ENCODE data around the gene RAP1B. TPM values are rescaled to one million over a fixed set of nuclear protein-coding genes. Genes with fewer than 3 reads are reported as not detected.

The RAP1B gene
- 87.6 TPM for total RNA-seq

- peak; percentile 97 for ATAC-seq
Measured at GRCh38 chr12:68610370-68611093, at the start of gene RAP1B. RAP1B (plus strand) TSS chr12:68610899; CDS start chr12:68648725, 37,826 bp downstream.

DNA sequence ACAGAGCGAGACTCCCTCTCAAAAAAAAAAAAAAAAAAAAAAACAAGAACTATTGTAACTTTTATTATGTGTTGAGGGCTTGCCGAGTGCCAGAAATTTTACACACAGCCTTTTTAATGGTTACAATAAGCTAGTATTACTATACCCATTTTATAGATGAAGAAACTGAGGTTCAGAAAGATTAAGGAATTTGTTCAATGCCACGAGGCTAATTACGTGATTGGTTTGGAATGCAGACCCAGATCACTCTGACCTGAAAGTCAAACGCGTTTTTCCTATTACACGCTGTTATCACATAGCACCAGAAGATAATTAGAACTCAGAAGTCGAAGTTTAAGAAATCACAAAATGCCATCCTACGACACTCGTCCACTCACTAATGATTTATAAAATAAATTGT is 48.9 kb upstream of the RAP1B start:
- ATAC-seq = no peak

DNA sequence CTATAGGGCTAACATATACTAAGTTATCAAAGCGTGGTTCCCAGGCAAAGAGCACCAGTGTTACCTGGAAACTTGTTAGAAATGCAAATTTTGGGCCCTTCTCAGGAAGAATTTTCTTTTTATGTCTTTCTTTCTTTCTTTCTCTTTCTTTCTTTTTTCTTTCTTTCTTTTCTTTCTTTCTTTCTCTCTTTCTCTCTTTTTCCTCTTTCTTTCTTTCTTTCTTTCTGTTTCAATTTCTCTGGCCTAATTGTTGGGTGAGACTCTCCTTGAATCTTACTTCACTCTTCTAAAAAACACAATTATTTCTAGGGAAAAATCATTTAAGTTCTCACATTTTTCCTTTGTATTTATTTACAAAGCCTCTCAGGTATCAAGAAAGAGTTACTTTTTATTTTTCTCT is 46.5 kb upstream of the RAP1B start:
- ATAC-seq = no peak

DNA sequence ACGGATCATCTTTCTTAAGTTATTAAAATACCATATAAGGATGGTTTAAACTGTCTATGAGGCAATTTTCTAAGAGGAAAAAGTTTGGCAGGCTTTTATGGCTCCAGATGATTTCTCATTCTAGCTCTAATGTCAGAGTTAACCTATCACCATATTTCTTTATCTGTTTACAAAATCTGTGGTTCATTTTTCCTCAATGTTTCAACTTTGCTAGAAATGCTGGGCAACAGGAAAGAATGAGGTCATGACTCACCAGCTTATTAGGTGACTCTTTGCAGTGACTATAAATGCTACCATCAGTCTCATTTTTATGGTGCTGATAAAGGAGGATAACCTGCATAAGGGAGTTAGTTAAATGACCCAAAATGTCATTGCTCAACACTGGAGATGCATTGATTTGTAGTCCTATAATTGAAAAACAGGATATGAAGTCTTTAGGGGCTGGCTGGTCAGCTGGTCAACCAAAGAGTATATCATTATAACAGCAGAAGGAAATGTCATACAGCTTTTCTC is 45.3 kb upstream of the RAP1B start:
- ATAC-seq = no peak

DNA sequence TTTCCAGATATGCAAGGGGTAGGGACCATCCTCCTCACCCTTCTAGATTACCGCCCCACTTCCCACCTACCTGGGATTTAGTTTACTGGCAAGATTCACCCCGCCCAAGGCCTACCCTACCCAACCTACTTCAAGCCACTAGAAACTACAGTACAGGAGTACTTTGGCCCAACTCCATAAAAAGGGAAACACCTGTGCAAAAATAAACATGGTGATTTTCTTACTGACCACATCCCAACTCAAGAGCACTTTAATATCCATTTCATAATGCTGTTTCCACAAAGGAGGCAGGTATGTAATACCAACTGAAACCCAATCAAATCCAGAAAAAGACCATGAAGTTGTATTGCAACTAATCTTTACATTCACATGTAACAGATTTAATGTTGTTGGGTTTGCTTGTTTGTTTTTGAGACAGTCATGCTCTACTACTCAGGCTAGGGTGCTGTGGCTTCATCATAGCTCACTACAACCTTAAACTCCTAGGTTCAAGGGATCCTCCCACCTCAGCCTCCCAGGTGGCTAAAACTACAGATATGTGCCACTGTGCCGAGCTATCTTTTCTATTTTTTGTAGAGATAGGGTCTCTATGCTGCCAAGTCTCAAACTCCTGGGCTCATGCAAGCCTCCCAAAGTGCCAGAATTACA is 41.7 kb upstream of the RAP1B start:
- no peak for ATAC-seq

GRCh38 chr12:68572661-68573060 is 38.0 kb upstream of the RAP1B start:
- no peak for ATAC-seq

DNA sequence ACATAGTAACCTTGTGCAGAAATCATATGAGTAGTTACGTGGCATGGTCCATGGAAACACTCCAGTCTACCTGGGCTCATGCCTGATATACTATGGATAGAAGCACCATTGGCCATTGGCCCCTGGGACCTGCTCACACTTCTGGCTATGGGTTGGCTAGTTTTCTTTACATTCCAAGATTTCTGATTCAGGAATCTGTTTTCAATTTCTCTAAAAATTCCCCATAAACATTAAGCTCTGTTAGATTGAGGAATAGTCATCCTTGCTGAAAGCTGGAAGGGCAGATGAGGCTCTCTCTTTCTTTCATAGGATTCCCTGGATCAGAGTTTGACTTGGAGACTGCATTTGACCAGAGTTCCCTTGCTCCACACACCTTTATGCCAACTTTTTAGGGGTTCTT is 37.3 kb upstream of the RAP1B start:
- ATAC-seq = no peak

GRCh38 chr12:68577949-68578348 is 32.8 kb upstream of the RAP1B start:
- no peak for ATAC-seq

GRCh38 chr12:68578765-68579164 is 31.9 kb upstream of the RAP1B start:
- ATAC-seq = no peak

DNA sequence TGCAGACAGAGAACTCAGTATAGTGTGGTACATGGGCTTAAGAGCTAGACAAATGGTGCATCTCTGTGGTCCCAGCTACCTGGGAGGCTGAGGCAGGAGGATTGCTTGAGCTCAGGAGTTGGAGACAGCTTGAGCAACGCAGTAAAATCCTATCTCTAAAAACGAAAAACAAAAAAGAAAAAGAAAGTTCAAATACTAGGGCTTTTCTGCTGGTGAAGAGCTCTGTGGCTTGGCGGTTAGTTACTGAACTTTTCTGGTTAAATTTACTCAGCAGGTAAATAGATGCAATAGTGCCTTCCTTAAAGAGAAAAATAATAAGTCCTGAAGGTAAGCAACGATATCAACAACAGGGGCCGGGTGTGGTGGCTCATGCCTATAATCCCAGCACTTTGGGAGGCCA is 31.4 kb upstream of the RAP1B start:
- ATAC-seq = no peak

GRCh38 chr12:68580911-68581310 is 29.8 kb upstream of the RAP1B start:
- ATAC-seq = no peak

GRCh38 chr12:68581926-68582325 is 28.8 kb upstream of the RAP1B start:
- no peak for ATAC-seq

DNA sequence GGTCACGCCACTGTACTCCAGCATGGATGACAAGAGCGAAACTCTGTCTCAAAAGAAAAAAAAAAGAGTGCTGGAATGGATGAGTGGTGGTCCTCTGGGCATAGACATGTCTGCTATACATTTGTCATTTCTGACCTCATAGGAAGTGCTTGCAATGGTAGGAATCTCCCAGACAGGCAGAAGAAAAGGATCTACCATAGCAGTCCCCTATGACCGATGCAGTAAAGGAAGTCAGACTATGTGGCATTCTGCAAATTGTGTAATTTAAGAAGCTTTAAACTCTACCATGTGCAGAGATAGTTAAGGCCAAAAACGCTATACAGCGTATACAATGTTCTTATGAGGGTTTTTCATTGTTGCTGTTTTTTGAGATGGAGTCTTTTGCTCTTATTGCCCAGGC is 24.7 kb upstream of the RAP1B start:
- ATAC-seq = no peak

GRCh38 chr12:68587448-68587873 is 23.2 kb upstream of the RAP1B start:
- no peak for ATAC-seq

DNA sequence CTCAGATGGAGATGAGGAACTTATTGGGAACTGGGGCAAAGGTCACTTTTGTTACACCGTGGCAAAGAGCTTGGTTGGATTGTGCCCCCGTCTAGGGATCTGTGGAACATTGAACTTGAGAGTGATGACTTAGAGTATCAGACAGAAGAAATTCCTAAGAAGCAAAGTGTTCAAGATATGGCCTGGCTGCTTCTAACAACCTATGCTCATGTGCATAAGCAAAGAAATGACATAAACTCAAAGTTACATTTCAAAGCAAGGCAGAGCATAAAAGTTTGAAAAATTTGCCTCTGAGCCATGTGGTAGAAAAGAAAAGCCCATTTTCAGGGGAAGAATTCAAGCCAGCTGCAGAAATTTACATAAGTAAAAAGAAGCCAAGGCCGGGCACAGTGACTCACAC is 21.5 kb upstream of the RAP1B start:
- no peak for ATAC-seq

DNA sequence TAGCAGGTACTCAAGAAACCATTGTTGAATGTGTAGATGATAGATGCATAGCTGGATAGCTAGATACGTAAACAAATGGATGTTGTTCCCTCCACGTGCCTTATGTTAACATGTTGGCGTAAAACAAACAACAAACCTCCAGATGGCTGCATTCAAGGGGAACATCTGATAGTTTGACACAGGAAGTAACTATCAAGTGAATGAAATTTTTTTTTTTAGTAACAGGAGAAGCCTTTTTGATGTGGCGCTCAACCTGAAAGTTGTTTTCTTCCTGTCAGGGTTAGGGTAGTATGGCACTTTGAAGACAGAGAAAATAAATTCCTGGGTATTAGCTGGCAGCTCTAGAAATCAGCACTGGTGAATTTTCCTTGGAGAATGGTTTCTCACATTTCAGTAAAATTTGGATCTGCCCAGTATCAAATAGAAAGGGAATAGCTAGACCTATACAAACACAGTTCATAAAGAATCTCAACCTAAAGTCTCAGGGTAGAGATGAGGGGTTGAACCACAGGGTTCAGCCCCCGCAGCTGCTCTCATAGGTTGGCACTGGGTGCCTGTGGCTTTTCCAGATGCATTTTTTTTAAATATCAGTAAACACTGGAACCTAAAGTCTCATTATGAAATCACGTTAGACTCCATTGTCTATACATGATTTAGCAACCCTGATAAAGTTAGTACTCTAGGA is 18.8 kb upstream of the RAP1B start:
- no peak for ATAC-seq

DNA sequence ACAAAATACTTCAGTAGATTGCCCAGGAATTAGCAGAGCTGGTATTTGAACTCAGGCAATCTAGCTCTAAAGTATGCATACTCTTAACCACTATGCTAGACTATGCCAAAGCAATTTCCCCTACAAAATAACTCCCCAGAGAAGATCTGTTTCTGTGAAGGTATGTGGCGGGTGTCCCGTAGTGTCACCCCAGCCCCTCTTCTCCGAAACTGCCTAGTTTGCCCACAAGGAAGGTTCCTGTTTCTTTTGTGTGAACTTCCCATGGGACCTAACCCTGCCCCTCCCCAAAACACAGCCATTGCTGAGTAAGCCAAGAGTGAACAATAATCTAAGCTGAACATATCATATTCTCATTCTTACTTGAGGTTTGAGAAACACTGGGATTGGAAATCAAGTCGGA is 15.5 kb upstream of the RAP1B start:
- no peak for ATAC-seq

DNA sequence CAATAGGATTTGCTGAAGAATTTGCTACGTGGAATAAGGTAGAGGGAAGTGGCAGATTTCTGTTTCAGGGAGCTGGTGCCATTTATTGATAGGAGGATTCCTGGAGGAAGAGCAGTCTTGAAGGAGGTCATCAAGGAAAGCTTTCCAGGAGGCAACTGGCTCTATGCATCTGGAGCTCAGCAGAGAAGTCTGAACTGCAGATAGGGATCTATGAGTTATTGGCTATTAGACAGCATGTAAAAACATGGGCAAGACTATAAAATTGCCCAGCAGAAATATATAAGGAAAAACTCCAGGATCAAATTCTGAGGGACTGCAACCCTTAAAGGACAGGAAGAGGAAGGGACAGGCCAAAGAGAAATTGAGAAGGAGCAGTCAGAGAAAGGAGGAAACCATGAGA is 8.9 kb upstream of the RAP1B start:
- no peak for ATAC-seq

DNA sequence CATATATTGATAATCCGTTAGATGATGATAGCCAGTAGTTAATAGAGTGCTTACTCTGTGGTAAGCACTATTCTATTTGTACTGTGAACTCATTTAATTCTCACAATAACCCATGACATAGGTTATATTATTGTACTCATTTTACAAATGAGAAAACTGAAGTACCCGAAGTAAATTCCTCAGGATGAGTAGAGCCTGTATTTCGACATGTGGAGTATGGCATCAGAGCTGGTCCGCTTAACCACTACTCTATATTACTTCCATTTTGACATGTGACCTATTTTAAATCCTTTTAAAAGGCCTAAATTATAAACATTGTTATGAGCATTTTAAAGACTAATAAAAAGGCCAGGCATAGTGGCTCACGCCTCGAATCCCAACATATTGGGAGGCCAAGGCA is 8.0 kb upstream of the RAP1B start:
- ATAC-seq = no peak

- ATAC-seq = no peak
Measured at GRCh38 chr12:68608191-68608590, 2.5 kb upstream of the RAP1B start.

DNA sequence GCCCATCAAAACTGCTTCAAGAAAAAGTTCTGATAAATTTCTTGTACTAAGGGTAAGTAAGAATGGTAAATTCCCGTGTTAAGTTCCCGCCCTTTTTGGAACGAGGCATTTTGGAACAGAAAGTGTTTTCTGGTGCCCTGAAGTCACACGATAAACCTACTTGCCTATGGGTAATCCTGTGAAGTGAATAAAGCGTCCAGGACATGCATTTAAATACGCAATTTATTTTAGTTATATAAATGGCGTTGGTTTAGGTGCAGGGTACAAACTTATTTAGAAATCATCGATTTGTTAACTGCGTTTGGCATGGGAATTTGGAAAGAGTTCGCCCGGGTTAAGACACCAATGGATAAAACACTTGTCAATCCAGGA is 715 bp upstream of the RAP1B start:
- ATAC-seq = no peak

- ATAC-seq = peak; percentile 6
Measured at GRCh38 chr12:68611094-68611805, 551 bp downstream of the RAP1B start.

DNA sequence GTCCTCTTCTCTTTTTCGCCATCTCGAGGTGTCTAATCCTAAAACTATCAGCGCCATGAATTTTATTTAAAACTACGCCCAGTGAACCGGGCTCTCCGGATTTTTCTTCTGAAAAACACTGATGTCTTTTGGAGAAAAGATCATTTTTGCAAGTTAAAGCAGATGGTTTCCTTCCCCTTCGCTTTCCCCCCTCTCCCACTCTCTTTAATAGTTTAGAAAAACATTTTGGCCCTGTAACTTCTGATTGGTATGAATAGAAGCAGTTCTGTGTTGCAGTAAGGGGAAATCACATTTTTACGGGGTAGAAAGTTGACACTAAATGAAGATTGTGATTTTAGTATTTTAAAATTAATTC is 1.1 kb downstream of the RAP1B start:
- no peak for ATAC-seq
